A172 (cell line): ENCODE data around the gene MICALL2. TPM values are rescaled to one million over a fixed set of nuclear protein-coding genes. Genes with fewer than 3 reads are reported as not detected.

Experiments
- DNase-seq: peaks from one replicate; pipeline ENCODE4 v3.0.0-alpha.2; 2015; ENCODE audit warnings: low spot score
- total RNA-seq: library from RNA; depleted of rRNA; stranded (reverse); fragments of >200 nt; shearing (Covaris generic); gene quantifications from 2 replicates; pipeline ENCODE4 v1.2.3, GENCODE V29; 2014

The MICALL2 gene
- total RNA-seq, 1 experiment from 2014 or later = 28.2 TPM

DNA sequence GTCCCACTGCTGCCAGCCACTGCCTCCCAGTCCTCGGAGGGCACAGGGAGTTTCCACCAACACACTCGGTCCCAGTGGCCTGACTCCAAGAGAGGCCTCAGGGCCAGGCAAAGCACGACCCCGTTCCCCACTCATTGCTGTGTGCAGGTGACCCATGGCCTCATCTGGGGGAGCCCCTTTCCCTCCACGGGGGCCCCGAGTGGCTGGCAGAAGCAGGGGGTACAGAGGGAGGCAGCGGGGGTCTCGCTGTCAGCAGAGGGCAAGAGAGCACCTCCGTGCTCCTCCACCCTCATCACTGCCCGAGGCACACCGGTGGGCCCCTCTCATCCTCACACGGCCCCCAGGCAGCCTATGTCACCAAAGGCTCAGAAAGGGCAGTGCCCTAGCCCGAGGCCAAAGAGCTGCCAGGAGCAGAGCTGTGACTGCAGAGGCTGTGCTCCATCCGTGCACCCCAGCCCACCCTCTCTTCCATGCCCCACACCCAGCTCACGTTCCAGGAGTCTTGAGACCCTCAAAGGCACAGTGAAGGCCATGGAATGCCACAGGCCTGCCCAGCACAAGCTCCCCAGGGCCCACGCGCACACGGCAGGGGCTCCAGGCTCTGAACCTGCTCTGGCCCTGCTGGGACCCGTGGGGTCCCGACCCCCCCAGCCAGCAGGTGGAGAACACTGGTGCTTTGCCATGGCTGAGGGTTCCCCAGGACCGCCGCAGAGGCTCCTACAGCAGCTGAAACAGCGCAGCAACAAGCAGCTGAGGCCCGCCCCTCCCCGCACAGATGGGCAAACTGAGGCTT lies 25.9 kb downstream of the MICALL2 start:
- DNase-seq = no peak

DNA sequence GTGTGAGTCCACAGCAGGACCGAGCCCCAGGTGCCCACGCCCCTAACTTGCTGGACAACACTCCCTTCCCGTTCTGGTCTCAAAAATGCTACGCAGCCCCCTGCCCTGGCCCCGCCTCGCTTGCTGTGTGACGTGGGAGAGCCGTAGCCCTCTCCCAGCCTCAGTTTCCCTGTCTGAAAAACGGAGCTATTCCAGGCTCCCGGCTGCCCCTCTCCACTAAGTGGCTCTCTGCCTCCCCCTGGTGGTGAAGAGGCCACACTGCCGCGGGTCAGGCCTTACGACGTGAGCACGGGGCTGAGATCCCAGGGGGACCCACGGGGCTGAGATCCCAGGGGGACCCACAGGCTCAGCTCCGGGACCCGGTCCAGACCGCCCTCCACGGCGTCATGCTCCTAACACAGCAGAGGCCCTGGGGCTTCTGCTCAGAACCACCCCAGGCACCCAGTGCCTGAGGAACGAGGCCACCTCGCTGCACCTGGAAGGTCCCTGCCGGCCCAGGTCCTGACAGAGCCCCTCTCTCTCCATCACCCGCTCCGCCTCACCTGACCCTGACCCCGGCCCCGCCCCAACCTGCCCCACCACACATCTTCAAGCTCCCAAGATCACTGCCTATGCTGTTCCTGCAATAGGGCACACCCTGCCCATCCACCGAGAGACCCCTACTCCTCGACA lies 26.7 kb downstream of the MICALL2 start:
- DNase-seq = peak; percentile 44

DNA sequence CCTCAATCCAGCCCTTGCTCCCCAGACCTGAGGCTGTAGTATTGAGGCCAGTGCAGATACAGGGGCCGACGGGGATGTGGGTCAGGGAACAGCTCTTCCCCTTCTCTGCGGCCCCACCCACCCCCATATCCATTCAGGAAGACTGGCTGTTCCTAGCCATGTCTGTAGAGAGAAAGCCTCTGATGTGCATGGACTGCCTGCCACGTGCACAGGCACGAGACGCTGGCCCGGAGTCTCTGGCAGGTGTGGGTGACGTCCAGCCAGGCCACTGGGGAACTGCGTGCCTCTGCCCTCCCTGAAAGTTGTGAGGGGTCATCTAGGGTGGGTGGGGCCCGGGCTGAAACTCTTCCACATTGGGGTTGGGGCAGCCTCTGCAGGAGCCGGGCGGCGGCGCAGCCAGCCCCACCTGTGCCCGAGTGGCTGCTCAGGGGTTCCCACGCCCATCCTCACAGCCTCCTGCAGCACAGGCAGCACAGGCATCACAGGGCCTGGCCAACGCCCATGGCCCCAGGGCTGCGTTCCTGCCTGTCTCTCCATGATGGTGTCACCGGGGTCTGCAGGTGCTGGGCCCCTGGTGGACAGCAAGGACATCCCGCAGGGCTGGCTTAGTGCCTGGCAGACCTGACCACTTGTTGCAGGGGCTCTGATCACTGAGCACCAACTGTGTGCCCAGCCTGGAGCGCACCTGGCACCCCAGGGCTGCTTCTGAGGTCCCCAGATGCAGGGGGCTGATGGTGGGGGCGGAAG lies 27.5 kb downstream of the MICALL2 start:
- DNase-seq = no peak

DNA sequence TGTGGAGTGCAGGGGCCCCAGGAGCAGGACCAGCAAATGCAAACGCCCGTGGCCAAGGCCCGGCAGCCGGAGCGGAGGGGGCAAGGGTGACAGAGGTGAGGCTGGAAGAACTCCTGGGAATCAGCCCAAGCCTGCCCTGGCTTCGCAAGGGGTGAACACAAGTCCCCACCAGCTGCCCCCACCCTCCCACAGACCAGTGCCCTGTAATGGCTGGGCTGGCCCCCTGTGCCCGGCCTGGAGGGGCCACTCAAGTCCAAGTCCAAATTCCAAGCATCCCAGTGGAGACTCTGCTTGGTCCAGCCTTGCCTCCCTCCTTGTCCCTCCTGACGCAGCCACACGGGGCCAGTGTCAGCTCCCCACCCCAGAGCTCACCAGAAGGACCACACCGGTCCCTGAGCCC lies 28.0 kb downstream of the MICALL2 start:
- no peak for DNase-seq

DNA sequence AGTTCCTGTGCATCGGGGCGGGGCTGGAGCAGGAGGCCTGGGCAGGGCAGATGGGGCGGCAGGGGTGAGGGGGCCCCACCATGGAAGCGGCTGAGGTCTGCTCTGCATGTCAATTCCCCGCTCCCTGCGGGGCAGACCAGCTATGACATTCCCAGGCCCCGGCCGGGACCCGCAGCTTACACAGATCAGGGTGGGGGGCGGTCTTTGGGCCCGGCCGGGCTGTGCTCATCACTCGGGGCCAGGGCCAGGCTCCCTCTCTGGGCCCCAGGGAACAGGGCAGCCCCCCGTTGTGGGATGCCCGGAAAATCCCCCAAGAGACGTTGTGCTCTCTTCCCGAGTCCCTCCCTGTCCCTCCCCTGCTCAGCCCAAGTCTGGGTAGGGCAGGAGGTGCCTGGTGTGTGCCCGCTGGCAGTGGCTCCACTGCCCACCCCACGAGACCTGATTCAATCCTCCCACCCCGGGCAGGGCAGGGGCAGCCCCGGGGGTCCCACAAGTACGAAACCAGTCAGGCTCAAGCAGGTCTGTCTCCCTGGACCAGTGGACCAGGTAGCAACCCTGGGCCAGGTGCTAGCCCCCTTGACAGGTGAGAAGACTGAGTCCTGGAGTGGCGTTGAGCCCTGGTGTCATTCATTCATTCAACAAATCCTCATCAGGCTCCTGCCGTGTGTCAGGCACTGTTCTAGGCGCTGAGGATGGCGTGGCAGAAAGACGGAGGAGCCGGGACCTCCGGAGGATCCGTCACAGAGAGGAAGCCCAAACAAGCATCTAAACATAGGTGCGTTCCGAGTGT lies 29.0 kb downstream of the MICALL2 start:
- DNase-seq = no peak

DNA sequence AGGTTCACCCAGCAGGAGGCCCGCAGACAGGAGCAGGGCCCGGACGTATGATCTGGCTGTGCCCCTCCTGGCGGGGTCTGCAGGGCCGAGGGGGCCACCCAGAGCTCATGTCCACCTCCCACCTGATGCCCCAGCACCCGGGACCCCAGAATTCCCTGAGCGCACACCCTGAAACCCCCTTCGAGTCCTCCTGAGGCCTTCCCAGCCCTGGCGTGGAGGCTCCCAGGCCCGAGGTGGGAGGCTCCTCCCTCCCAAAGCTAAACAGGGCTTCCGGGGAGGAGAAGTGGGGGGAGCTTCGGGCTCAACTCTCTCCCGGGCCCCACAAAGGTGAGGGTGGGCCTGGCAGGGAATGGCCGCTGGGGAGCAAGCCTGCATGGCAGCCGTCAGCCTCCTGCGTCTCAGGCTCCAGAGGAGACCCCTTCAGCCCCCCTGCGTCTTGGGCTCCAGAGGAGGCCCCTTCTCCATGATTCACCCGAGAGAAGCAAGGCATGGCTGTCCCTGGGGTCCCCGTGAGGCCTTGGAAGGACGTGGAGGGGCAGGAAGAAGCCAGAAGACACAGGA lies 30.2 kb downstream of the MICALL2 start:
- no peak for DNase-seq

DNA sequence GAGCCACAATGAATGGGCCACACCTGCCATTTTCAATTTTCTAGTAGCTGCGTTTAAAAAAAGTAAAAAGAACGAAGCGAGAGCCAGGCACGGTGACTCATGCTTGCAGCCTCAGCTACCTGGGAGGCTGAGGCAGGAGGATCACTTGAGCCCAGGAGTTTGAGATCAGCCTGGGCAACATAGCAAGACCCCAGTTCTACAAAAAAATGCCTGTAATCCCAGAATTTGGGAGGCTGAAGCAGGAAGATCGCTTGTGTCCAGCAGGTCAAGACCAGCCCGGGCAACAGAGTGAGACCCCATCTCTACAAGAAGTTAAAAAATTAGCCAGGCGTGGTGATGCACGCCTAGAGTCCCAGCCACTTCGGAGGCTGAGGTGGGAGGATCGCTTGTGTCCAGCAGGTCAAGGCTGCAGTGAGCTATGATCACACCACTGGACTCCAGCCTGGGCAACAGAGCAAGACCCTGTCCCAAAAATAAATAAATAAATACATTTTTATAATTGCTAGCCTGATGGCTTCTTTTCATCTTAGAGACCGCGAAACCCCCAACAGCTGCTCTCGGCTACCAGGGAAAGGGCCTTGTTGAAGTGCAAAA lies 32.1 kb downstream of the MICALL2 start:
- DNase-seq = no peak

DNA sequence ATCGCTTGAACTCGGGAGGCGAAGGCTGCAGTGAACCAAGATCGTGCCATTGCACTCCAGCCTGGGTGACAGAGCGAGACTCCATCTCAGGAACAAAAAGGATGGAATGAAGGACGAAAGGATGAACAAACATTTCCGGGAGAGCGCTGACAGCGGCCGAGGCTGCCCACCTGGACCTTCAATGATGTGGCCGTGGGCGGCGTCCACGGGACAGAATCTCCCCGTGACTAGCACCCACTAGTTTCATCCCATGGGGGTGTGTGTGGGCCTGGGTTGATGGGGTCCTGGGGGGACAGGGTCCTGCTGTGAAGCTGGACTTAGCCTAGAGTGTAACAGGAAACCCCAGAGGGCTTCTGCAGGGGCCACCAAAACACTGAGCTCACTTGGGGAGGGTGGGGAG lies 32.8 kb downstream of the MICALL2 start:
- no peak for DNase-seq

DNA sequence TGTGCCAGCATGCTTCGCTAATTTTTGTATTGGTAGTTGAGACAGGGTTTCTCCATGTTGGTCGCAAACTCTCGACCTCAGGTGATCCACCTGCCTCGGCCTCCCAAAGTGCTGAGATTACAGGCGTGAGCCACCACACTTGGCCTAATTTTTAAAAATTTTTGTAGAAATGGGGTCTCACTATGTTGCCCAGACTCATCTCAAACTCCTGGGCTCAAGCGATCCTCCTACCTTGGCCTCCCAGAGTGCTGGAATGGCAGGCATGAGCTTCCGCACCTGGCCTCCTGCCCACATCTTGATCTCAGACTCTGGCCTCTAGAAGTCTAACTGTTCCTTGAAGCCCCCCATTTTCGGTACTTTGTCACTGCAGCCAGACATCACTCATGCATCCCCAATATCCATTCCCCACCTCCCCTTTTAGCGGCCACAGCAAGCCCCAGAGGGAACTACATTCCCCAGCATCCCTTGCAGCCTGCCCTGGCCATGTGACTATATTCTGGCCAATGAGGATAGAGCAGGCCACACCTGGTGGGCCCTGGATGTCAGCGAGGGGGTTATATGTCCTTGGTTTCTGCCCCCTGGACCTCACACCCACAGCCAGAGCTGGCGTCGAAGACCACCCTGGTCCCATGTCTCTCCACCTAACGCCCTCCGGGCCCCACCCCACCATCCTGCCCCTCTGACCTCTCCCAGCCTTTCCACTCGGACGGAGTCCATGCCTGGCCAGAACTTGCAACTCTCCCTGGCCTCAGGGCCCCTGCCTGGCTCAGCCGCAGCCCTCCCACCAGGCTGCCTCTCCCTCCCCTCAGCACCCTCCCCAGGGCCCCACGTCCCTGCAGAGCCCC lies 33.8 kb downstream of the MICALL2 start:
- DNase-seq = no peak

DNA sequence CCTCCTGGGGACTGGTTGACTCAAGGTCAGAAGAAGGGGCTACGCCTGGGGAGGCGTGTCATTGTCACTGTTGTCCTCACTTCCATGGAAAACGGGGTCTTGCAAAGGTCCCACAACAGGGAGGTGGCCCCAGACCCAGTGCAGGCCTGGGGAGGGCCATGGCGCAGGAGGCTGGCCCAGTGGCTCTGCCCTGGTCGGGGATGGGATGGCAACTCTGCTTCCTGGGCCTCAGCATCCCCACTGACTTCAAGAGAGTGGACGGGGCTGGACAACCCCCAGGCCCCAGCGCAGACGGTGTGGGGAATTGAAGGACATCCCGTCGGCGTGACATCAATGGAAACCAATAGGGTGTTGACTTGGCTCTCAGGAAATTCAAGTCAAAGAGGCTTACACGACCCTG lies 35.2 kb downstream of the MICALL2 start:
- no peak for DNase-seq

DNA sequence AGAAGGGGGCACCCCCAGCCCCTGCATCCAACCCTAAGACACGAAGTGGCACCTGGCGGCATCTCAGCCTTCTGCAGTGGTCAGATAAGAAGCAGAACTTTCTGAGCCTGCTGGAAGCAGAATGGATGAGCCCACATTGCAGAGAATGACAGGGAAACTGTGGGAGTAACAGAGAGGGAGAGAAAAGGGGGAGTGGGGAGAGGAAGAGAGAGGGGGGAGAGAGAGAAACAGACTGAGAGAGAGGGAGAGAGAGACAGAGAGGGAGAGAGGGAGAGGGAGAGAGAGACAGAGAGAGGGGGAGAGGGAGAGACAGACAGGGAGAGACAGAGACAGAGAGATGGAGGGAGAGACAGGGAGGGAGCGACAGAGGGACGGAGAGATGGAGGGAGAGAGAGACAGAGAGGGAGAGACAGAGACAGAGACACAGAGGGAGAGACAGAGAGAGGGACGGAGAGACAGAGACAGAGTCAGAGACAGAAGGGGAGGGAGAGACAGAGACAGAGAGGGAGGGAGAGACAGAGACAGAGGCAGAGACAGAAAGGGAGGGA lies 35.9 kb downstream of the MICALL2 start:
- no peak for DNase-seq

DNA sequence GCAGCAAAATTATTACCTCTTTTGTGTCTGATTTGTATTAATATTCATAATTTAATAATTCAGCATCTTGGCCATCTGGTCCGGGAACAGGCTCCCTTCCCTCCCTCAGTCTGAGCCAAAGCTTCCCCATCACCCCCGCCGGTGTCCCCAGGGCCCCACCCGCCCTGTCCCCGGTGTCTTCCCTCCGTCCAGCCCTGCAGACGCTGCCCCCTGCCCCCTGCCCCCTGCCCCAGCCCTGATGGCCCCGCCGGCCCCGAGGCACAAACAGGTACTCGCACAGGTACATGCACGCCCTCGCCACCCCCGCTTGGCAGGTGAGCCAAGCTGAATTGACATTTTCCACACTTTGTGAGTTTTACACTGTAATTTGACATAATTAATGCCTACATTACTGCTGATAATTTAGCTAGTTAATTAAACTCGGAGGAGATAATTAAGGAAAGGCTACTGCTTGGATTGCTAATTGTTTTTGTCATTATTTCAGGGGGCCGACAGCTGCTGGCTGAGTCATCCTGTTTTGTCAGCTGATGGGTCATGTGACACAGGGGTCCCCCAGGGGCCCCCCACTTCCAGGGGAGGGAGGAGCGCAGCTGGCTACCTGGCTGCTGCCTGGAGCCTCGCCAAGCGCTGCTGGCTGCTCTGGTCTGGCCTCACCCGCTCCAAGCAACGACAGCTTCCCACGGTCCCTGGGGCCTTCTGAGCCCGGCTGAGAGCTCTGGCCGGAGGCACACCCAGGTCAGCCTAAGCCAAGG lies 36.6 kb downstream of the MICALL2 start:
- peak; percentile 33 for DNase-seq

DNA sequence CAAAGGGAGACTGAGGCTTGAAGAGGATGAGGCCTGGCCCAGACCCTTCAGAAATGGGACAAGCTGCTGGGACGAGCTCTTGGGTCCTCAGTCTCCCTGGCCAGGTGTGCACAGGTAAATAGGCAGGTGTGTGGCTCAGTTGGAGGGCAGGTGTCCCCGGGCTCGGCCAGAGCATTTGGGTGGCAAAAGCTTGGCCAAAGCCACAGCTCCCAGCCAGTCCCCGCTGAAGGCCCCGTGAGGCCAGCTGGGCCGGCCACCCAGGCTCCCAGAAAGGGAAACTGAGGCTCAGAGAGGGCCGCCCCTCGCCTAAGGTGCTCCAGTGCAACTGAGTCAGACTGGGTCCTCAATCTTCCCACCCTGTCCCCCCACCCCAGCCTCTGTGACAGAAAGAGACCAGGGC lies 37.3 kb downstream of the MICALL2 start:
- no peak for DNase-seq

DNA sequence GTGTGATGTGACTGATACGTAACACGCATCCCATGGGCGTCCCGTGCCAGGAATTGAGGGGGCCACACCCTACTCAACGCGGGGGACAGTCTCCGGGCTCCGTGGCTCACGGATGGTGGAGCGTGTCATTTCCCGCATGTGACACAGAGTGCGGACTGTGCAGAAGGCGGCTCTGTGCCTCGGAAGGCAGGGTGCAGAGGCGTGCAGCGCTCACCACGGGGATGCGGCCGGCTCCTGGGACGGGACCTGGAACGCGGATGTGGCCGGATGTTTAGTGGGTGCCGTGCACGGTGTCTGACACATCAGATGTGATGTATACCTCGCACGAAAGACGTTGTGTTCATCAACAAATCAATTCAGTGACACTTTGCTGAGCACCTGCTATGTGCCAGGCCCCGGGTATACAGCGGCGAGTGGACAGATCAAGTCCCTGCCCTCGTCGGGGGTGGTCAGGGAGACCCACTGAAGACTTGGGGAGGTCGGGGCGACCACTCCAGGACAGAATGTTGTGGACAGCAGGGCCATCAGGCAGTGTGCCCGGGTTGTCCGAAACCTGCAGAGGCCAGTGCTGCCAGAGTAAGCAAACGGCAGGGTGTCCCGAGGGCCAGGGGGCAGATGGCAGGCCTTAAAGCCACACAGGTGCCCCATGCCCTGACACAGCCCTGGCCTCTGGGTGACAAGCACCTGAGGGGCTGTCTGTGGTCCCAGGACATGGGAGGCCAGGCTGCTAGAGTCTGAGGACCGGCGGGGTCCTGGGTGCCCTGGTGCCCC lies 38.1 kb downstream of the MICALL2 start:
- DNase-seq = no peak

DNA sequence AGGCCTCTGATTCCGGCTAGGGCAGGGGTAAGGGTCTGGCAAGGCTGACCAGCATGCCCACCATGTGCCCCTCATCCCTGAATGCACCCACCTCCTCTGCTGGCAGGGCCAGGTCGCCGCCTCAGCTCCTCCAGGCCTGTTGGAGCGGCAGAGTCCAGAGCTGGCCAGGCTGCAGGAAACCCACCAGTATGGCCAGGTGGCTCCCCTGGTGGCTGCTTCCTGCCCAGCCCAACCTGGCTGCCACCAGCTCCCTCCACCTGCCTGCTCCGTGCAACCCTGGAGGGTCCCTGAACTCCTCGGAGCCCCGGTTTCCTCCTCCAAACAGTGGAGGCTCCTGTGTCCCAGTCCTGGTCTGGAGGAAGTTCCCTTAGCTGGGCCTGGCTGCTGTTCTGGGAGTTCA lies 39.6 kb downstream of the MICALL2 start:
- no peak for DNase-seq

DNA sequence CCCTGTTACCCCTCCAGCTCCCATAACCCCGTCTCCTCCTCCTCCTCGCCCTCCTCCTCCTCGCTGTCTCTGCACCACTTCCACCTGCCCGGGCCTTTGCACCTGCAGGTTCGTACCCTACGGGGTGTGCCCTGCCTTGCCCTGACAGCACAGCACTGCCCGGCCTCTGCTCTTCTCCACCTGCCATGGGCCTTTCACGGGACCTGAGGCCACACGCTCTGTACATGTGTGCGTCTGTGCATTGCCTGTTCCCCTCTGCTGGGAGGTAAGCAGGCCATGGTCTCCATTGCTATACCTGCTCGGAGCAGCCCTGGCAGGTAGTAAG lies 40.0 kb downstream of the MICALL2 start:
- DNase-seq = no peak

DNA sequence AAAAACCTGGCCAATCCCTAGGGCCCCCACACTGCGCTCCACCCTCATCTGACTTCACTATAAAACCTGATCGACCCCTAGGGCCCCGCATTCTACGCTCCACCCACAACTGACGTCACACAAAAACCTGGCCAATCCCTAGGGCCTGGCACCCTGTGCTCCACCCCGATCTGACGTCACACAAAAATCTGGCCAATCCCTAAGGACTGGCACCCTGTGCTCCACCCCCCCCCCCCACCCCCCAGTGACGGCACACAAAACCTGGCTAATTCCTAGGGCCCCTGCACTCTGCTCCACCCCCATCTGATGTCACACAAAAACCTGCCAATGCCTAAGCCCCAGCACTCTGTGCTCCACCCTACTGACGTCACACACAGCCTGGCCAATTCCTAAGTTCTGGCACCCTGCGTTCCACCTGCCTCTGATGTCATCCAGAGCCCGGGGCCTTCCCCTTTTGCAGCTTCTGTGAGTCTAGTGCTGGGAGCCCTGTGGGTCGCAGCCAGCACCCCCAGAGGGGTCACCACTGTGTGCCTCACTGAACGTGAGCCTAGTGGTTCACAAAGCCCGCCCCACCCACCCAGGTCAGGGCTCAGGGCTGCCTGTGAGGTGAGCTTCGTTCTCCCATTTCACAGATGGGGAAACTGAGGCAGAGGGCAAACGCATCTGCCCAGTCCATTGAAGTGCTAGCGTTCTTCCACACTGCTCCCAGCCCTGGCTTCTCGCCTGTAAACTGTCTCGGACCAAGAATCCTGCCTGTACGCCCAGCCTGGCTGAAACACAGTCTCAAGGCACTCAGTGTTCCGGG lies 40.6 kb downstream of the MICALL2 start:
- DNase-seq = peak; percentile 68
